Measurements from ENCODE around the gene ZNF710. TPM values are rescaled to one million over a fixed set of nuclear protein-coding genes. Genes with fewer than 3 reads are reported as not detected.

The ZNF710 gene
- total and polyA plus RNA-seq, 12 donors: 4.1 to 59.0 (median 15.5) TPM

DNA sequence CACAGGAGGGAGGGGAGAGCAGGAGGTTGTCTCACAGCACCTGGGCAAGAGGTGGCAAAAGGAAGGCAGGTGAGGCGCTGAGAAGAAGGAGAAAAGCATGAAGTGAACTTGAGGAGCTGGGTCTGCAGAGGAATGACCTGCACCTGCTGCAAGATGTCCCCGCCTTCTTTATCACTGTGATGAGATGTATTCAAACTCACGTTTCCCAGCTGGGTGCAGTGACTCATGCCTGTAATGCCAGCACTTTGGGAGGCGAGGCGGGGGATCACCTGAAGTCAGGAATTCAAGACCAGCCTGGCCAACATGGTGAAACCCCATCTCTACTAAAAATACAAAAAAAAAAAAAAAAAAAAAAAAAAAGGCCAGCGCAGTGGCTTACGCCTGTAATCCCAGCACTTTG, 22.2 kb upstream of the ZNF710 start:
- H3K27ac ChIP-seq: no peak overlapping the region
- DNase-seq: no peak
- H3K27me3 ChIP-seq: no peaks in the 10 kb centered on the region
- H3K9me3 ChIP-seq (replicated peaks in 1 of 3): no peaks in the 10 kb centered on the region
- intact Hi-C loops (cut with DNase I): no loop called here
- H3K36me3 ChIP-seq (replicated peaks in 1 of 2): no peaks in the 10 kb centered on the region
- H3K4me3 ChIP-seq: no peak overlapping the region
- TF ChIP-seq, protein P1, sequence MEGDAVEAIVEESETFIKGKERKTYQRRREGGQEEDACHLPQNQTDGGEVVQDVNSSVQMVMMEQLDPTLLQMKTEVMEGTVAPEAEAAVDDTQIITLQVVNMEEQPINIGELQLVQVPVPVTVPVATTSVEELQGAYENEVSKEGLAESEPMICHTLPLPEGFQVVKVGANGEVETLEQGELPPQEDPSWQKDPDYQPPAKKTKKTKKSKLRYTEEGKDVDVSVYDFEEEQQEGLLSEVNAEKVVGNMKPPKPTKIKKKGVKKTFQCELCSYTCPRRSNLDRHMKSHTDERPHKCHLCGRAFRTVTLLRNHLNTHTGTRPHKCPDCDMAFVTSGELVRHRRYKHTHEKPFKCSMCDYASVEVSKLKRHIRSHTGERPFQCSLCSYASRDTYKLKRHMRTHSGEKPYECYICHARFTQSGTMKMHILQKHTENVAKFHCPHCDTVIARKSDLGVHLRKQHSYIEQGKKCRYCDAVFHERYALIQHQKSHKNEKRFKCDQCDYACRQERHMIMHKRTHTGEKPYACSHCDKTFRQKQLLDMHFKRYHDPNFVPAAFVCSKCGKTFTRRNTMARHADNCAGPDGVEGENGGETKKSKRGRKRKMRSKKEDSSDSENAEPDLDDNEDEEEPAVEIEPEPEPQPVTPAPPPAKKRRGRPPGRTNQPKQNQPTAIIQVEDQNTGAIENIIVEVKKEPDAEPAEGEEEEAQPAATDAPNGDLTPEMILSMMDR (IDR thresholded peaks at IDR 0.05): no peak
- no peak for TF ChIP-seq POLR2A (IDR thresholded peaks at IDR 0.05)
- no peaks in the 10 kb centered on the region for H3K4me1 ChIP-seq (replicated peaks in 1 of 2)
- WGBS, 4 donors: 83 to 90% (median 88%) methylated on average over 7 of the region's 7 CpGs

DNA sequence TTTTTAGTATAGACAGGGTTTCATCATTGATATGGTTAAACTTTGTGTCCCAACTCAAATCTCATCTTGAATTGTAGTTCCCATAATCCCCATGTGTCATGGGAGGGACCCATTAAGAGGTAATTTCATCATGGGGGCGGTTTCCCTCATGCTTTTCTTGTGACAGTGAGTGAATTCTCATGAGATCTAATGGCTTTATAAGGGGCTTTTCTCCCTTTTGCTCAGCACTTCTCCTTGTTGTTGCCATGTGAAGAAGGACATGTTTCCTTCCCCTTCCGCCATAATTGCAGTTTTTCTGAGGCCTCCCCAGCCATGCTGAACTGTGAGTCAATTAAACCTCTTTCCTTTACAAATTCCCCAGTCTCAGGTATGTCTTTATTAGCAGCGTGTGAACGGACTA, 20.2 kb upstream of the ZNF710 start:
- Histone ChIP-seq H3K4me1 (replicated peaks in 1 of 2) (no peaks in the 10 kb centered on the region), H3K27ac (no peak overlapping the region), H3K4me3 (no peak overlapping the region), H3K36me3 (replicated peaks in 1 of 2) (no peaks in the 10 kb centered on the region), H3K27me3 (no peaks in the 10 kb centered on the region), H3K9me3 (replicated peaks in 1 of 3) (no peaks in the 10 kb centered on the region)
- DNase-seq: no peak
- intact Hi-C loops (cut with DNase I): no loop called here
- TF ChIP-seq, protein P1 (IDR thresholded peaks at IDR 0.05): no peak
- TF ChIP-seq POLR2A (IDR thresholded peaks at IDR 0.05): no peak
- WGBS, 4 donors: 77 to 88% (median 87%) methylated on average over 4 of the region's 4 CpGs

DNA sequence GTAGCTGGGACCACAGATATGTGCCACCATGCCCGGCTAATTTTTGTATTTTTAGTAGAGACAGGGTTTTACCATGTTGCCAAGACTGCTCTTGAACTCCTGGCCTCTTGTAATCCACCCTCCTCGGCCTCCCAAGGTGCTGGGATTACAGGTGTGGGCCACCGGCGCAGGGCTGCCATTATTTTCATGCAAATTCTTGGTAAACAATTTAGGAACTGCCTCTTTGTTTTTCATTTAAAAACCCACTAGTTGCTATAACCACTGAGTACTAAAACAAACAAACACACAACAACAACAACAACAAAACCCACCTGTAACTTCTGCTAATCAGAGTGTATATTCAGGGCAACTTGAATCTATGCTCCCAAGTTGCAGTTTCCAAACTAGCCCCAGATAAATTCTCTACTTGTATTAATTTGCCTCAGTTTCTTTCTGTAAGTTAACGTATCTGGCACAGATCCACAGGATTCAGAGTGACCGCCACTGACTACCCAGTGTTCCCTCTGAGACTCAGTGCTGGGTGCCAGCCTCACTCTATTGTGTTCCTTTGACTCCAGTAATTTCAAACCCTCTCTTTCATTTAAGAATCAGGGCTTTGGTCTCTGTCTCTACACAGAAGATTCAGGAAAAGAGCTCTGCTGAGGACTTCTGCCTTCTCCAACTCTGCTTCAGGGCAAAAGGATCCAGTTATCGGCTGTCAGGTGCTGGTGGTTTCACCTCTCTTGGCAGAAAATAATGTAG, 18.6 kb upstream of the ZNF710 start:
- TF ChIP-seq, protein P1 (IDR thresholded peaks at IDR 0.05): no peak
- no peak for TF ChIP-seq POLR2A (IDR thresholded peaks at IDR 0.05)
- intact Hi-C loops (cut with DNase I): no loop called here
- no peaks in the 10 kb centered on the region for H3K27me3 ChIP-seq
- H3K36me3 ChIP-seq (replicated peaks in 1 of 2): no peaks in the 10 kb centered on the region
- H3K9me3 ChIP-seq (replicated peaks in 1 of 3): no peaks in the 10 kb centered on the region
- no peak overlapping the region for H3K4me3 ChIP-seq
- 47 to 63% (median 57%) methylated on average over 7 of the region's 7 CpGs for WGBS, 4 donors
- H3K27ac ChIP-seq: no peak overlapping the region
- H3K4me1 ChIP-seq (replicated peaks in 1 of 2): no peaks in the 10 kb centered on the region
- no peak for DNase-seq

DNA sequence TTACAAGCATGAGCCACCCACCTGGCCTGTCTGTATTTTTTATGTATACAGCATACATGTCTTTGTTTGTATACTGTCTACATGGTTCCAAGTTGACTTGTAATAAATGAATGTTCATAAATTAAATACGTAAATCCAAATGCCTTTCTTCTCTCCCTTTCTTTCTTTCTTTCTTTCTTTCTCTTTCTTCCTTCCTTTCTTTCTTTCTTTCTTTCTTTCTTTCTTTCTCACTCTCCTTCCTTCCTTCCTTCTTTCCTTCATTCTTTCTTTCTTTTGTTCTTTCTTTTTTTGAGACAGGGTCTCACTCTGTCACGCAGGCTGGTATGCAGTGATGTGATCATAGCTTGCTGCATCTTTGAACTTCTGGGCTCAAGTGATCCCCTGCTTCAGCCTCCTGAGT, 17.1 kb upstream of the ZNF710 start:
- Histone ChIP-seq H3K4me1 (replicated peaks in 1 of 2) (no peaks in the 10 kb centered on the region), H3K27me3 (no peaks in the 10 kb centered on the region), H3K36me3 (replicated peaks in 1 of 2) (no peaks in the 10 kb centered on the region), H3K4me3 (no peak overlapping the region), H3K9me3 (replicated peaks in 1 of 3) (no peaks in the 10 kb centered on the region), H3K27ac (no peak overlapping the region)
- 91 to 92% (median 91%) methylated on average over 2 of the region's 2 CpGs for WGBS, 4 donors
- no peak for DNase-seq
- intact Hi-C loops (cut with DNase I): no loop called here
- no peak for TF ChIP-seq POLR2A (IDR thresholded peaks at IDR 0.05)
- TF ChIP-seq, protein P1 (IDR thresholded peaks at IDR 0.05): no peak

Measured in adrenal gland (tissue), 12 donors.